ENCODE measurements around the gene ACOX3.

The ACOX3 gene

GRCh38 chr4:8385106-8385505, 55.4 kb downstream of the ACOX3 start:
- no peak for DNase-seq

GRCh38 chr4:8384397-8385060, 56.0 kb downstream of the ACOX3 start:
- no peak for DNase-seq

- DNase-seq = no peak
These were observed 56.9 kb downstream of the ACOX3 start for GRCh38 chr4:8383451-8384160.

GRCh38 chr4:8383016-8383415, 57.5 kb downstream of the ACOX3 start:
- DNase-seq = no peak

GRCh38 chr4:8381814-8382581, 58.5 kb downstream of the ACOX3 start:
- no peak for DNase-seq

GRCh38 chr4:8380511-8381415, 59.8 kb downstream of the ACOX3 start:
- DNase-seq = no peak

- DNase-seq = no peak
These were observed 60.8 kb downstream of the ACOX3 start for GRCh38 chr4:8379771-8380170.

- no peak for DNase-seq
These were observed 61.2 kb downstream of the ACOX3 start for GRCh38 chr4:8379281-8379680.

- no peak for DNase-seq
These were observed 61.7 kb downstream of the ACOX3 start for GRCh38 chr4:8378776-8379175.

- DNase-seq = no peak
These were observed 62.3 kb downstream of the ACOX3 start for GRCh38 chr4:8378101-8378724.

- no peak for DNase-seq
These were observed 63.1 kb downstream of the ACOX3 start for GRCh38 chr4:8377103-8378075.

- no peak for DNase-seq
These were observed 64.0 kb downstream of the ACOX3 start for GRCh38 chr4:8376361-8377102.

GRCh38 chr4:8374851-8375649, 65.5 kb downstream of the ACOX3 start:
- DNase-seq = no peak

- DNase-seq = no peak
These were observed 66.5 kb downstream of the ACOX3 start for GRCh38 chr4:8373973-8374545.

GRCh38 chr4:8373270-8373972, 67.1 kb downstream of the ACOX3 start:
- no peak for DNase-seq

- no peak for DNase-seq
These were observed 68.0 kb downstream of the ACOX3 start for GRCh38 chr4:8372506-8372905.

- no peak for DNase-seq
These were observed 68.9 kb downstream of the ACOX3 start for GRCh38 chr4:8371596-8371995.

- no peak for DNase-seq
These were observed 69.5 kb downstream of the ACOX3 start for GRCh38 chr4:8370835-8371595.
